ENCODE measurements around the gene MCCC1. TPM values are rescaled to one million over a fixed set of nuclear protein-coding genes. Genes with fewer than 3 reads are reported as not detected.
A peak's percentile ranks its signal among the peaks of the same experiment; 100 is the strongest.

Gene MCCC1
- total and polyA plus RNA-seq, 2 of the 4 experiments (the other 2 are of a cell fraction): 14.2 to 17.9 TPM

DNA sequence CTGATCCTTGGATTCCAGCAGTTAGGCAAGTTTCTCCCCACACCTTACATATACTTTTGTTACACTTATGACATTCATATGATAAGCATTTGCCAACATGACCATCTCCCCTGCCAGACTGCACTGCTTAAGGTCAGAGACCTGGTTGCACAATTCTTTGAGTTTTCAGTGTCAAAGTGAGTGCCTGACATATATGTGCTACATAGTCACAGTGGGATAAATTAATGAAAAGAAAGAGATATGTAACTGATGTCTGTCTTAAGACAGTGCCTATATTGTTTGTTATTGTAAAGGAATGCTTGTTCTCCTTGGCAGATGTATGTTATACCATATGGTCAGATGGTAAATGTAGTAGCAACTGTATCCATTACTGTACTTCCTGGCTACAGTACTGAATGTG, 115.4 kb downstream of the MCCC1 start:
- no peak overlapping the region for H2BK120ac ChIP-seq (ENCODE audit: low read depth, low read length)
- in situ Hi-C loops (cut with MboI; ENCODE audit: low sequenced_read_pairs) (no loop called here), intact Hi-C loops (cut with micrococcal nuclease) (loop anchor here (5.0 kb wide), 1 partner anchor 113 kb away; the partner anchor contains the start of gene MCCC1), dilution Hi-C loops (cut with HindIII; ENCODE audit: low sequenced_read_pairs, unreplicated experiment) (no loop called here)
- H2BK5ac ChIP-seq (ENCODE audit: low read depth, low read length, poor library complexity, severe bottlenecking): no peak overlapping the region
- H2BK15ac ChIP-seq (ENCODE audit: low read depth, low read length): no peak overlapping the region
- DNase-seq (peak; percentile 36), ATAC-seq (ENCODE audit: low read depth) (no peak)
- H4K20me1 ChIP-seq (ENCODE audit: insufficient read depth, low read length): peaks cover 6% of the 10 kb centered on the region
- no peak overlapping the region for H4K91ac ChIP-seq (ENCODE audit: insufficient read depth, low read depth, low read length)
- H3K9me1 ChIP-seq (ENCODE audit: insufficient read depth, low read length): no peaks in the 10 kb centered on the region
- H2AK9ac ChIP-seq (replicated peaks; ENCODE audit: low read depth, low read length, poor library complexity): no peak overlapping the region
- H3K4ac ChIP-seq (ENCODE audit: low read depth, low read length): no peak overlapping the region
- no peak overlapping the region for H2AFZ ChIP-seq (replicated peaks; ENCODE audit: low read length, poor library complexity)
- no peak overlapping the region for H3K27ac ChIP-seq (ENCODE audit: insufficient read depth, low read length)
- no peaks in the 10 kb centered on the region for H3K36me3 ChIP-seq (ENCODE audit: control insufficient read depth, insufficient read depth, low read length)
- no peaks in the 10 kb centered on the region for H3K9me3 ChIP-seq (ENCODE audit: control insufficient read depth, insufficient read depth, low read length)
- H3K23ac ChIP-seq (ENCODE audit: low read depth, low read length): no peak overlapping the region
- H3K4me2 ChIP-seq (ENCODE audit: low read depth, low read length): no peak overlapping the region
- no peak overlapping the region for H4K5ac ChIP-seq (ENCODE audit: low read depth, low read length)
- POLR2A ChIA-PET (ENCODE audit: unreplicated experiment): no interaction called here
- CTCF ChIA-PET: interaction anchor here (0.6 kb wide), 1 partner anchor 229 kb away, joined by 3 read pairs; no protein-coding TSS in a partner anchor
- H2AK5ac ChIP-seq (ENCODE audit: low read depth, low read length): no peak overlapping the region
- H3K9ac ChIP-seq (ENCODE audit: low read depth, low read length): no peak overlapping the region
- no TSS peak for BruUV-seq (replicated peaks)
- H3K27me3 ChIP-seq (ENCODE audit: control insufficient read depth, insufficient read depth, low read length): no peaks in the 10 kb centered on the region
- TF ChIP-seq CEBPB (IDR thresholded peaks at IDR 0.05; ENCODE audit: low read depth, low read length): peak; percentile 69
- no peak for TF ChIP-seq ELK1 (IDR thresholded peaks at IDR 0.05; ENCODE audit: borderline replicate concordance, low read depth, low read length)
- H3K56ac ChIP-seq (ENCODE audit: extremely low read depth, insufficient read depth, low read length): no peak overlapping the region
- H3K79me1 ChIP-seq (ENCODE audit: low read depth in 1 of 2, low read length in 2 of 2): peaks cover 5 to 8% of the 10 kb centered on the region in 2 experiments; a peak in 3 of 4 replicates
- H3K18ac ChIP-seq (ENCODE audit: low read depth, low read length): no peak overlapping the region
- H3K4me1 ChIP-seq (ENCODE audit: control insufficient read depth, insufficient read depth, low read length): peaks cover 2% of the 10 kb centered on the region
- no peak overlapping the region for H3K4me3 ChIP-seq (ENCODE audit: insufficient read depth, low read depth, low read length)
- no peak overlapping the region for H4K8ac ChIP-seq (ENCODE audit: low read depth in 2 of 2, low read length in 2 of 2)
- no peak overlapping the region for H3K14ac ChIP-seq (replicated peaks; ENCODE audit: low read depth, low read length)
- H2BK20ac ChIP-seq (ENCODE audit: low read depth, low read length): no peak overlapping the region
